ENCODE data around the gene MINDY4.

Gene MINDY4

GRCh38 chr7:30859940-30860496 lies 88.8 kb downstream of the MINDY4 start:
- no peak for DNase-seq

- no peak for DNase-seq
Observed at GRCh38 chr7:30861612-30862011, 90.4 kb downstream of the MINDY4 start.

GRCh38 chr7:30862995-30863705 lies 91.9 kb downstream of the MINDY4 start:
- peak; percentile 62 for DNase-seq

- DNase-seq = no peak
Observed at GRCh38 chr7:30863706-30864035, 92.5 kb downstream of the MINDY4 start.

- DNase-seq = no peak
Observed at GRCh38 chr7:30864101-30864500, 92.9 kb downstream of the MINDY4 start.

GRCh38 chr7:30865076-30865475 lies 93.9 kb downstream of the MINDY4 start:
- no peak for DNase-seq

- DNase-seq = peak; percentile 54
Observed at GRCh38 chr7:30865821-30866220, 94.6 kb downstream of the MINDY4 start.

- DNase-seq = no peak
Observed at GRCh38 chr7:30866939-30867338, 95.7 kb downstream of the MINDY4 start.

- DNase-seq = no peak
Observed at GRCh38 chr7:30867483-30867882, 96.3 kb downstream of the MINDY4 start.

- peak; percentile 71 for DNase-seq
Observed at GRCh38 chr7:30869794-30870611, 98.8 kb downstream of the MINDY4 start.

GRCh38 chr7:30870821-30871518 lies 99.8 kb downstream of the MINDY4 start:
- DNase-seq = no peak

GRCh38 chr7:30871655-30872054 lies 100.4 kb downstream of the MINDY4 start:
- DNase-seq = no peak

GRCh38 chr7:30873207-30873606 lies 102.0 kb downstream of the MINDY4 start:
- DNase-seq = no peak

- DNase-seq = no peak
Observed at GRCh38 chr7:30873656-30874055, 102.4 kb downstream of the MINDY4 start.

- DNase-seq = no peak
Observed at GRCh38 chr7:30874656-30875302, 103.6 kb downstream of the MINDY4 start.

GRCh38 chr7:30877015-30877769 lies 106.0 kb downstream of the MINDY4 start:
- no peak for DNase-seq

GRCh38 chr7:30877993-30878392 lies 106.8 kb downstream of the MINDY4 start:
- DNase-seq = no peak

GRCh38 chr7:30879139-30880124 lies 108.2 kb downstream of the MINDY4 start:
- no peak for DNase-seq

GRCh38 chr7:30880125-30880720 lies 109.0 kb downstream of the MINDY4 start:
- DNase-seq = no peak

GRCh38 chr7:30880941-30881340 lies 109.7 kb downstream of the MINDY4 start:
- DNase-seq = no peak

GRCh38 chr7:30881448-30881847 lies 110.2 kb downstream of the MINDY4 start:
- DNase-seq = no peak

Data from NCI-H1694 (cell line).